Kidney tubule cell (primary cell): ENCODE measurements around the gene PPP1R3F.
"Not testable (repeated sequence)": the region's sequence is repeated elsewhere in the genome, so short reads cannot be mapped to it uniquely, and the experiment has no call there.

Experiments used
- DNase-seq: peaks from one replicate; pipeline ENCODE4 v3.0.0-alpha.2; 2018; ENCODE audit warnings: low spot score

PPP1R3F gene

DNA sequence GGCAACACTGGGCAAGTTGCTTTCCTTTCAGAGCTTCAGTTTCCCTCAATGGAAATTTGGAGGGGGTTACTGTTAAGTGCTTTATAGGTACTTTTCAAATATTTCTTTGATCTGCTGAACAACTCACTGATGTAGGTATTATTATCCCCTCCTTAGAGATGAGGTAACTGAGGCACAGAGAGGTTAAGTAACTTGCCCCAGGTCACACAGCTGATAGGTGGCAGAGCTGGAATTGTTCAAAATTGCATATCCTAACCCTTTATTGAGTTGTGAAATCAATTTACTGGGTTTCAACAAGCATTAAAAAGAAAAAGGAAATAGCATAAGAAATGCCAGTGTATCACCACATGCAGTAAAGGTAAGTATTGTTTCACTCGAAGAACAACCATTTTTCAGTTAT, 6.6 kb downstream of the PPP1R3F start:
- no peak for DNase-seq

DNA sequence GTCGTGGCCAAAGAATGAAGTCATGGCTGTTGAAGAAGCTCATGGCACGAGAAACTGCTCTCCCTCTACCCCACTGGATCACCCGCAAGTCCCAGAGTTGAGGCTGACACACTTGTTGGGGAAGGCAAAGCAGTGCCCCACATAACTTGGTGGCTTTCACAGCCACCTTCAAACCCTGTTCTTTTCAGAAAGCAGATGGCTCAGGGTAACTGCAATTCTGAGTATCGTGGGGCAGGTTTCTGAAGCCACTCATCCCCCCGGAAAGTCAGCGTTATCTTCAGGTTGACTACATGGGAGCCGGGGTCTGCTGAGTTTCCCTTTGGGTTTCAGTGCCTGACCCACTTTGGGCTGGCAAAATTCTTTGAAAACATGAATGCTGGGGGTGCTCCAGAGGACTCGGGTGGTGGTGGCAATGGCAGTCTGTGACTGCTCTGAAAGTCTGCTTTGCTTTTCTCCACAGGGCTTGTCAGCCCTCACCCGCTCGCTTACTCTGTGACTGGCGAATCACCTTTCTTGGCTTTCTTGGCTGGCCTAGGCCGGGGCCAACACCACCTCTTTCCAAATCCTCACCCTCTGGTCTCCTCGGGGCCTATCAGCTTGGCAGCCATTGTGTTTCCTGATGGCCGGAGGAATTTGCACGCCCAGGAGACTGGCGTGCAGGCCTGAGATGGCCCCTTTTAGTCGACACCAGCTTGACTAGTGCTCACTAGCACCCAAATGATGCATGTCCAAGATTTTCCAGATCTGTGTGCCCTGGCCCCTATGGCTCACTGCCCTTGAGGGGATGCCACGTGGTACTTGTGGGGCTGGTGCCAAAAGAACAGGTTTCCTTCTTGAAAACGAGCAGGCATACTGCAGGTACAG, 7.3 kb downstream of the PPP1R3F start:
- DNase-seq: no peak

DNA sequence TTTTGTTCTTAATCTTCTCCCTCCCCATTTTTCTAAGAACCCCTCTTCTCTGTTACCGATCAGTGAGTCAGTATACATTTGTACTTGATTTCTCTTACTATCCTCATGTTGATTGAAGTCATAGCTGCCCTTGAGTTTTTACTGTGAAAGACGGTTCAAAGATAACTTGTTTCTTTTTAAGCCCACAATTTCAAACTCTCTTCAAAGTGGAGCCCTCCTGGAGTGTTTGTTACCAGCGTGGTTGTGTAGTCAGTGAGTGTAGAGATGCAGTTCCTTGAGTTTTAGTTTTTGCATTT, 7.9 kb downstream of the PPP1R3F start:
- no peak for DNase-seq

DNA sequence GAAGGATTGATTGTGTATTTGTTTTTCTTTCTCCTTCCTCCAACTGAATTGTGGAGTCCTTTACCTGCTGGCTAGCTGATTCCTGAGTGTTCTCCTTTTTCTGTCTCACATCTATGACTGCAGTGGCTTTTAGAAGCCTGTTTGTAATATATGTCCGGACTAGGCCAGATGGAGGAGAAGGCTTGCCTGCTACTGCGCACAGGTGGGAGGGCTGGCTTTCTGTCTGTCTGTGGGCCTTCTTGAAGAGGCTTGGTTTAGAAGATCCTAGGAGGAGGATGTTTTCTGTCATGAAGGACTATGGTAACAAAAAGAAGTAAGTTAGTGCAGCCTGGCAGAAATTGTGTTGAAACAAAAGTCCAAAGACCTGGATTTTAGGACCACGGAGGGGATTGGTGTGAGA, 8.5 kb downstream of the PPP1R3F start:
- no peak for DNase-seq

DNA sequence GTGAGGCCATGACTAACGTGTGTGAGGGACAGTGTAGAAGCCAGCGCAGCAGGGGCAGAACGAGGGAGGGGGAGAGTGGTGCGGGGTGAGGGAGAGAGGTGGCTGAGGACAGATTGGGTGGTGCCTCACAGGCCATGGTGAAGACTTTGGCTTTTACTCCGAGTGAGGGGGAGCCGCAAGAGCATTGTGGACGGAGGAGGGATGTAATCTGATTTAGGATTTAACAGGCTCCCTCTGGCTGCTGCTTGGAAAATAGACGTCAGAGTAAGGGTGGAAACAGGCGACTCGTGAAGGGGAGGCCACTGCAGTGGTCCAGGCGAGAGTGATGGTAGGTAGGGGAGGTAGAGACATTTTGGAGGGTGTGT, 13.0 kb downstream of the PPP1R3F start:
- no peak for DNase-seq

DNA sequence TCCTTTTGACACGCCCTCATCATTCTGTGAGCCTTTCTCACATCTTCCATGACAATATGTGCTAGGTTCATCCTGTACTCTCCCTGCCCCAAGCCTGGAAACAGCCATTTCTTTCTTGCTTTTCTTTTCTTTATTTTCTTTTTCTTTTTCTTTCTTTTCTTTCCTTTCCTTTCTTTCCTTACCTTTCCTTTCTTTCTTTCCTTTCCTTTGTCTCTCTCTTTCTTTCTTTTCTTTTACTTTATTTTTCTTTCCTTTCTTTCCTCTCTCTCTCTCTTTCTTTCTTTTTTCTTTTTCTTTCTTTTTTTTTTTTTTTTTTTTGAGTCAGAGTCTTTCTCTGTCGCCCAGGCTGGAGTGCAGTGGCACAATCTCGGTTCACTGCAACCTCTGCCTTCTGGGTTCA, 14.6 kb downstream of the PPP1R3F start:
- no peak for DNase-seq

DNA sequence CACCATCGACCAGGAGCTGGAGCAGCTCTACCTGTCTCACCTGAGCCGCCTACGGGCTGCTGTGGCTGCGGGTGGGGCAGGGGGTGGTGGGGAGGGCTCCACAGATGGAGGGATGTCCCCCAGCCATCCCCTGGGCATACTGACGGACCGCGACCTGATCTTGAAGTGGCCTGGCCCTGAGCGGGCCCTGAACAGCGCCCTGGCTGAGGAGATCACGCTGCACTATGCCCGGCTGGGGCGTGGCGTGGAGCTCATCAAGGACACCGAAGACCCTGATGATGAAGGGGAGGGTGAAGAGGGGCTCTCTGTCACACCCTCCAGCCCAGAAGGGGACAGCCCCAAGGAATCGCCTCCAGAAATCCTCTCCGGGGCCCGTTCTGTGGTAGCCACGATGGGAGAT, 16.5 kb downstream of the PPP1R3F start:
- no peak for DNase-seq

DNA sequence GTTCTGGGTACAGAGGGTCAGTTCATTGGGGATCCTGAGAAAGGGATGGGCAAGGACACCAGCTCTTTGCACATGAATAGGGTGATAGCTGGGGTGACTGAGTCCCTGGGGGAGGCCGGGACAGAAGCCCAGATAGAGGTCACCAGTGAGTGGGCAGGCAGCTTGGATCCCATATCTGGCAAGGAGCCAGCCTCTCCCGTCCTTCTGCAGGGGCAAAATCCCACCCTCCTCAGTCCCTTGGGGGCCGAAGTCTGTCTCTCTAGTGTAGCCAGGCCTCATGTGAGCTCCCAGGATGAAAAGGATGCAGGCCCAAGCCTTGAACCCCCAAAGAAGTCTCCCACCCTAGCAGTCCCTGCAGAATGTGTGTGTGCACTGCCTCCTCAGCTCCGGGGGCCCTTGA, 17.0 kb downstream of the PPP1R3F start:
- no peak for DNase-seq

DNA sequence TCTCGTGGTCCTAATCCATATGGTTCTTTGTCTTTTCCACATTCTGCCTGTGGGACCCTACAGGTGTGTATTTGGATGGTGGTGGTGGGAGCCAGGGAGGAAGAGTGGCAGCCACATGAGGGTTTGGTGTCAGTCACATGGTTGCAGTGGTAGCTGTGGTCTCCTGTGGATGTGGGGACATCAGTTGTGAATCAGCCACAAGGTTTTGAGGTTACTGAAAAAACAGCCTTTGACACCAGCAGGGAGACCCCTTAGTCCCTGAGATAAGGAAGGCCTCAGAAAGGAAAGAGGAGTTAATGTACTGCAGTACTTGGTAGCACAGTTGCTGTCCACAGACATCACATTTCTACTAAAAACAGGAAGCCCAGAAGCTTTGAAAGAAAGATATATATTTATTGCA, 18.1 kb downstream of the PPP1R3F start:
- DNase-seq: no peak

DNA sequence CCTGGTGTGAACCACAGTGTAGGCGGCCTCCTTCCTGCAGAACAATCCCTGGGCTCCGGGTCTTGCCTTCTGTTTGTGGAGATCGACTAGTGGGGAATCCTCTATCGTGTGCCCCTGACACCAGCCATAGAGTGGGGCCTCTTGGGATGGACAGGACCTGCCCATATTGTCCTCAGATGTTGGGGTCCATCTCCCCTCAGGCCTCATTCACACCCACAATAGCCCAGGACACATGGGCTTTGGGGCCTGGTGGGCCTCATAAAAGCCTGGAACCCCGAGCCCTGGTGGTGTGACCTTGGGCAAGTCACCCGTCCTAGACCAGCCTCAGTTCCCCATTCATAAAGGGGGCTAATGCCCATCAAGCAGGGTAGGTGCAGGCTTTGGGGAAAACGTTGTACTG, 20.6 kb downstream of the PPP1R3F start:
- no peak for DNase-seq

DNA sequence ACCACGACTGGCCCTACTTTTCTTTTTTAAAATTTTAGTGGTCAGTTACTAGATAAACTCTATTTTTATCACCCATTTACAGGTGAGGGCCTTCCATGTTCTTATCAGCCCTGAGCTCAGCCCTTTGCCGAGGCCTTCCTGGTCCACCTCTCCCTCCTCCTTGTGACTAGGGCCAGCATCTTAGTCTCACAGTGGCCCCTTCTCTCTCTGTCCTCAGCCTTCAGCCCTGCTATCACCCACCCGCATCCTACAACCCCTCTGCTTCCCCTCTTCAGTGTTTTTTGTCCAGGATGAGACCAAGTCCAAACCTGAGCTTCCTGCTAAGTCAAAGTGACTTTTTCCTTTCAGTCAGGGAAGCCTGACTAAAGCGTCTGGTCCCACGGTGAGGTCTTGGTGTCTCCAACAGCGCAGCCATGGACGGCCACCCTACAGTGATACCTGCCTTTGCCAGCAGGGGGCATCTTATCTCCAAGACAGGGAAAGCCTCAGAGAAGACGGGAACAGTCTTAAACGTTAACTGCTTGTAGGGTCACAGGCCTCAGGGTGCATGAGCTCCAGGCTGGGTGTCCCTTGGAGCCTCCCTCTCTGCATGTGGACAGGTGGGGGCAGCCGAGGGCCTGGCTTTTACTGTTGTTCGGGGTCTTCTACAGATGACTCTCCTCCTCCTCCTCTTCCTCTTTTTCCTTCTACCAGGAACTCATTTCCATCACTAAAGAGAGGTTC, 22.2 kb downstream of the PPP1R3F start:
- DNase-seq: peak; percentile 58

DNA sequence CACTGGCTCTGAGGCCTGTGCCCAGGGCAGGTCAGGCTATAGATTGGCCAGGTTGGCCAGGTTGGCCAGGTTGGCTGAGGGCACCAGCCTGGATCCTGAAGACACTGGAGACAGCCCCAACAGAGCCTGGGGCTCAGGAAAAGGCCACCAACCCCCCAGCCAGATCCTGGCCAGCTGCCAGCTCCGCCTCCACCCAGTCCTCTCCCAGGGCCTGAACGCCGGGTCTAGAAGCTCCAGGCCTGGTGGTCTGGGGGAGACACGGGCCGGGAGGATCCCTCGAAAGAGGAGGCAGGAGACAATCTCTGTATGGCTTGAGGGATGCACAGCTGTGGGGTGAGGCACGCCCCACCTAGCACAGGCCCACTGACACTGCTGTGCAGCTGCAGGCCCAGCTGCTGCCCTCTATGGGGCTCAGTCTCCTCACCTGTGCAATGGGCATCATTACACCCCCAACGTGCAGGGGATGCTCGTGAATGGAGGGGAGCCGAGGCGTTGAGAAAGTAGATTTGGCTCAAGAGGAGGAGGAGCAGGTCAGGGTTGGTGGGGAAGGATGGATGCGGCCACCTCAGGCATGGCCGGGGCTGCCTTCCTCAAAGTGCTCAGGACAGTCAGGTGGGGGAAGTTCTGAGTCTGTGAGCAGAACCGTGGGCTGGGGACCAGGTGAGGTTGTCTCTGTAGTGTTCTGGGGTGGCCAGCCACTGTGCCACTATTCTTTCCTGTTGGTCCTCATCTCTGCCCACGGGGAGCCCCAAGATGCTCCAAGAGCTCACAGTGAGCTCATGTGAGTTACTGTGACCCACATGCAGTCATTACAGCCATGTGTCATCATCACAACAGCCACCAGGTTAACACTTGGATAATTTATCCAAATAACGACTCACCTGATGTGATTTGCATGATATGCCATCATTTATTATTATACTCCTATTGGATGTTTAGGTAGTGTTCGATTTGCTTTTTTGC, 23.1 kb downstream of the PPP1R3F start:
- DNase-seq: no peak

DNA sequence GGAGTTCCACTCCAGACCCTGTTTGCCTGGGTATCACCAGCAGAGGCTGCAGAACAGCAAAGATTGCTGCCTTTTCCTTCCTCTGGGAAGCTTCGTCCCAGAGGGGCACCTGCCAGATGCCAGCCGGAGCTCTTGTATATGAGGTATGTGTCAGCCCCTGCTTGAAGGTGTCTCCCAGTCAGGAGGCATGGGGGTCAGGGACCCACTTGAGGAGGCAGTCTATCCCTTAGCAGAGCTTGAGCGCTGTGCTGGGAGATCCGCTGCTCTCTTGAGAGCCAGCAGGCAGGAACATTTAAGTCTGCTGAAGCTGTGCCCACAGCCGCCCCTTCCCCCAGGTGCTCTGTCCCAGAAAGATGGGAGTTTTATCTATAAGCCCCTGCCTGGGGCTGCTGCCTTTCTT, 29.7 kb downstream of the PPP1R3F start:
- DNase-seq: not testable (repeated sequence)

DNA sequence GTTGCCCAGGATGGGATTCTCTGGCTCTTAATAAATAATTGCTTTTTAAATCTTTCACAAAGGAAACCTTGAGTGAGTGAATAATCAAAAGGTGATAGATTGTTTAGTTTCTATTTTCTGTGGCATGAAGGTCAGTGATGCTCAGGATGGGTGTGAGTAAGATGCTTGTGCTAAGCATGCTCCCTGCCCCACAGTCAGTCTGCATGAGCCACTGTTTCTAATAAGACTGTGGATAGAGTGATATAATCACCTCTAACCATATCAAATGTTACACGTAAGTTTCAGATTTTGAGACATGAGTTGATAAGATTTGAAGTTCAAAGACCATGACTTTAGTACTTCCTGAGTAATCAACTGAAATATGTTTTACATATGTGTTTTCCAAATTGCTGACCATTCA, 31.1 kb downstream of the PPP1R3F start:
- DNase-seq: no peak

DNA sequence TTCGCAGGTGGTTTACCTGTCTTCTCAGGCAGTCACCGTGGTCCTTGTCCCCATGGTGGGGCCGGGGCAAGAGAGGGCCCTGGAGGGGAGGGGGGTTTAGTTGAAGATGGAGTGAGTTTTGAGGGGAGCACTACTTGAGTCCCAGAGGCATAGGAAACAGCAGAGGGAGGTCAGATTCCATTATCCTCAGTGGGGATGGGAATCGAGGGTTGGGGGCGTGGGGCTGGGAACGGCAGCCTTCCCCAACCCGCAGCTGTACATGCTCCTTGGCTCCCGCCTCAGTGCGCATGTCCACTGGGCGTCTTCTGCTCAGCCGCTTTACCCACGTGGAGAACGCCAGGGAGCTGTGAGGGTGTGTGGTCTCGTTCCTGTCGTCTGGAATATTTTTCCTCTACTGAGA, 33.8 kb downstream of the PPP1R3F start, which contains the start of gene GAGE10:
Gene GAGE10, plus strand, starts transcription at position 301 of the 400 bp plus-strand sequence. CDS start 1,214 bp downstream, outside the sequence.
- no peak for DNase-seq

DNA sequence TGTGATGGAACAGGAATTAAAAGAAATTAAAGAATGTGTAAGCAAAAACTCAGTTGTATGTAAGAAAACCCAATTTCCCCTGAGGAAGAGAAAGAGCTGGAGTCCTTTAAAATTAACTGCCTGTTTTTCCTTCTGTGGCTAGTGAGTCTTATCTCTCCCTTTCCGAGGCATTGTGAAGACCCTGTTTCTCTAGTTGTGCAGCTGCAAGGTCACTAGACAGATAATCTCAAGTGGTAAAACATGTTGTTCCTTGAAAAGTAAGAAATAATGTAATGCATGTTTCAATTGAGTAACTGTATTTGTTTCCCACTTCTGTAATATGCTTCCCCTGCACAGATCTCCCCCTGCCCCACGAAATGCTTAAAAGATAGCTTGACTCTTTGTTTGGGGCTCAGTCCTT, 38.2 kb downstream of the PPP1R3F start:
- not testable (repeated sequence) for DNase-seq

DNA sequence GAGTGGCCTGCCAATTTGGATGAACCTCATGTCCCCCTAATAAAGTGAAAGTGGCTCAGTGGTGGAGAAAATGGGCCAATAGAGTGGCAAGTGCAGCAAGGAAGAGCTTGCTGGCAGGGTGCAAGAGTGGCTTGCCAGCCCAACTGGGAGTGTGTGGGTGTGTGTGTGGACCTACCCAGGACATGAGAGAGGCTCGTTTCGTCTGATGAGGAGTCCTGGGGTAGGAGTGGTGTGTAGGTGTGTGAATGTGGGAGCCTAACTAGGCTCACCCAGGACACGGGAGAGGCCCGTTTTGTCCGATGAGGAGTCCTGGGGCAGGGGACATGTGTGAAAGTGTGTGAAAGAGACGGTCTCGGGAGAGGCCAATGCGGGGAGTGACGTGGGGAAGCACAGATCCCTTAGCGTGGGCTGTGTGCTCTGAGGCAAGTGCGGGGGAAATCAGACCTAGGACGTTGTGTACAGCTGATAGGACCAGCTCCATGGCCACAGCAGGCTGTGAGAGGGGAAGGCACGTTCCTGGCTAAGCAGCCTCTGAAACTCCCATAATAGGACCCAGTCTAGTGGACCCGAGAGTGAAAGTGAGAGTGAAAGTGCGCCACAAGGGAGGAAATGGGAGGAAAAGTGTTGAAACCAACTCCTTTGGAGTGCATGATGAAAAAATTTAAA, 39.1 kb downstream of the PPP1R3F start:
- DNase-seq: no peak

DNA sequence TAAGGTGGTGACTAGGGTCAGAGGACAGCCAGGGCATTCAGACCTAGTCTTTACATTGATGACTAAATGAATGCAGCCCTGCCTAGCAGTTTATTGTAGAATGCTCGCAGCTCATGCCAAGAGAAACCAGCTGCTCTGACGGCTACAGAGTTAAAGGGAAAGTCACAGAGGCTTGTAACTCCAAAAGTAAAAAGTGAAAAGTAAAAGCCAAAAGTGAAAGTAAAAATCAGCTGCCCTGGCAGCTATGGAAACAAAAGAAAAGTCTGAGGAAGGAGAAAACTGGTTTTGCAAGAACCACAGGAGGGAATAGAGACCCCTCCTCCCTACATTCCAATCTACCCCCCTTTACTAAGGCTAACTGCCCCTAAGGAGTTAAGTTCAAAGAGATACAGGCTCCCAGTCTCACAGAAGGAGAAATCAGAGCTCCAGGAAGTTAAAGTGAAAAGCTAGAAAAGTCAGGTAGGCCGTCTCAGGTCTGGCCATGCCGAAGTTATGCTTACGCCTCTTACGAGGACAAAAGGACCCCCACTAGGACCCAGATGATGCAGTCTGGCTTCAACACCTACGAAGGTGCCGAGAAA, 39.9 kb downstream of the PPP1R3F start:
- peak; percentile 36 for DNase-seq

DNA sequence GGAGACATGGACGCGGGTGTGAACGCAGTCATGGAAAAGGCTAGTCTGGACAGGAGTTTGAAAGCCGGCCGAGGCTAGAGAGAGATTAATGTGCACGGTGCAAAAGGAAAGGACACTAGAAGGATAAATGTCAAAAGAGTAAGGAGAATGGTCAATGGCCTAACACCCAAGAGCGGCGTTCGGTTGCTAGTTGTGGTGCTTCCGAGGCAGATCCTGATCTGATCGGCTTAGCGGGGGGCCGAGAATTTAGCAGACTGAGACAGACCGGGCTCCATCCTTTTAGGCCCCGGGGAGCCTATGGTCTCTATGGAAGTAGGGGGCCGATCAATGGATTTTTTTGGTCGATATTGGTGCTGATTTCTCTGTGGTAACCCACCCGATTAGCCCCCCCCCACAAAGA, 40.8 kb downstream of the PPP1R3F start:
- DNase-seq: no peak

DNA sequence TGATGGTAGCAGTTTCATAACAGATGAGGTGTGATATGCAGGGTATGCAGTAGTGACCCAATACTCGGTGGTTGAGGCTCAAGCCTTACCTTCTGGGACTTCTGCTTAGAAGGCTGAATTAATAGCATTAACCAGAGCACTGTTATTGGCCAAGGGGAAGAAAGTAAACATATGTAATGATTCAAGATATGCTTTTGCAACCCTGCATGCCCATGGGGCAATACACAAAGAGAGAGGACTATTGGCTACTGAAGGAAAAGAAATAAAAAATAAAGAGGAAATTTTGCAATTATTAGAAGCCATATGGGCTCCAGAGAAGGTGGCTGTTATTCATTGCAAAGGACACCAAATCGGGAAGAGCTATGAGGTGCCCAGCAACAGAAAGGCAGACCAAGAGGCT, 42.6 kb downstream of the PPP1R3F start:
- DNase-seq: no peak

DNA sequence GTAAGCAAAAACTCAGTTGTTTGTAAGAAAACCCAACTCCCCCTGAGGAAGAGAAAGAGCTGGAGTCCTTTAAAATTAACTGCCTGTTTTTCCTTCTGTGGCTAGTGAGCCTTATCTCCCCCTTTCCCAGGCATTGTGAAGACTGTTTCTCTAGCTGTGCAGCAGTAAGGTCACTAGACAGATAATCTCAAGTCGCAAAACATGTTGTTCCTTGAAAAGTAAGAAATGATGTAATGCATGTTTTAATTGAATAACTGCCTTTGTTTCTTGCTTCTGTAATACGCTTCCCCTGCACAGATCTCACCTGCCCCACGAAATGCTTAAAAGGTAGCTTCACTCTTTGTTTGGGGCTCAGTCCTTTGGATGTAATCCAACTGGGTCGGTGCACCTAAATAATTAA, 46.5 kb downstream of the PPP1R3F start:
- DNase-seq: no peak

DNA sequence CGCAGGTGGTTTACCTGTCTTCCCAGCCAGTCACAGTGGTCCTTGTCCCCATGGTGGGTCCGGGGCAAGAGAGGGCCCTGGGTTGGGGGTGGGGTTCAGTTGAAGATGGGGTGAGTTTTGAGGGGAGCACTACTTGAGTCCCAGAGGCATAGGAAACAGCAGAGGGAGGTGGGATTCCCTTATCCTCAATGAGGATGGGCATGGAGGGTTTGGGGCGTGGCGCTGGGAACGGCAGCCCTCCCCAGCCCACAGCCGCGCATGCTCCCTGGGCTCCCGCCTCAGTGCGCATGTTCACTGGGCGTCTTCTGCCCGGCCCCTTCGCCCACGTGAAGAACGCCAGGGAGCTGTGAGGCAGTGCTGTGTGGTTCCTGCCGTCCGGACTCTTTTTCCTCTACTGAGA, 52.1 kb downstream of the PPP1R3F start, which contains the start of gene GAGE12J:
Gene GAGE12J, plus strand, starts transcription at position 301 of the 400 bp plus-strand sequence. CDS start 1,157 bp downstream, outside the sequence.
- DNase-seq: not testable (repeated sequence)
